HG03469 (cell line): ENCODE data around the gene TNP2.

Experiments
- ATAC-seq: cut with Tn5 transposase; IDR thresholded peaks from one replicate; pipeline ENCODE4 v1.9.1; 2021; ENCODE audit warnings: mild to moderate bottlenecking, moderate library complexity, moderate number of reproducible peaks; ENCODE audit not compliant: unreplicated experiment

Gene TNP2

GRCh38 chr16:11245222-11245737, 23.8 kb downstream of the TNP2 start:
- ATAC-seq, result no peak

GRCh38 chr16:11242658-11243057, 26.5 kb downstream of the TNP2 start:
- ATAC-seq, result no peak

DNA sequence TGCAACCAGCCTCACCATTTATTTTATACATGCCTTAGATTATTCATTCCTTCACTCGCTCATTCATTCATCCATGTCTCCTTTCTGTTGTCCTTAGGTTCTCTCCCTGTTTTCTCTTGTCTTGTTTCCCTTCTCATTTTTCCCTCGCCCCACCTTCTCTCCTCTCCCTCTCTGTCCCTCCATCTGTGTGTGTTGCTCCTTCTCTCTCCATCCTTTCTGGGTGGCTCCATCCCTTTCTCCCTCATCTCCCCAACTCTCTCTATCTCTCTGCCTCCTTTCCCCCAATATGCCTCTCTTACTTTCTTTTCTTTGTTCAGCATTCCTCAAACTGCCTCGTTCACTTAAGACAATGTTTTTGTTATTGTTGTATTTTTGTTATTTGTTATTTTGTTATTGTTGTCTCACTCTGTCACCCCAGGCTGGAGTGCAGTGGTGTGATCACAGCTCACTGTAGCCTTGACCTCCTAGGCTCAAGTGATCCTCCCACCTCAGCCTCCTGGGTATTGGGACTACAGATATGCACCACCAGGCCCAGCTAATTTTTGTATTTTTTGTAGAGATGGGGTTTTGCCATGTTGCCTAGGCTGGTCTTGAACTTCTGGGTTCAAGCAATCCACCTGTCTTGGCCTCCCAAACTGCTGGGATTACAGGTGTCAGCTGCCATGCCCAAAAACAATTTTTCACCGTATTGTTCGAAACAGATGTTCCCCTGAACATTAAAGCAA, 27.5 kb downstream of the TNP2 start:
- no peak for ATAC-seq

DNA sequence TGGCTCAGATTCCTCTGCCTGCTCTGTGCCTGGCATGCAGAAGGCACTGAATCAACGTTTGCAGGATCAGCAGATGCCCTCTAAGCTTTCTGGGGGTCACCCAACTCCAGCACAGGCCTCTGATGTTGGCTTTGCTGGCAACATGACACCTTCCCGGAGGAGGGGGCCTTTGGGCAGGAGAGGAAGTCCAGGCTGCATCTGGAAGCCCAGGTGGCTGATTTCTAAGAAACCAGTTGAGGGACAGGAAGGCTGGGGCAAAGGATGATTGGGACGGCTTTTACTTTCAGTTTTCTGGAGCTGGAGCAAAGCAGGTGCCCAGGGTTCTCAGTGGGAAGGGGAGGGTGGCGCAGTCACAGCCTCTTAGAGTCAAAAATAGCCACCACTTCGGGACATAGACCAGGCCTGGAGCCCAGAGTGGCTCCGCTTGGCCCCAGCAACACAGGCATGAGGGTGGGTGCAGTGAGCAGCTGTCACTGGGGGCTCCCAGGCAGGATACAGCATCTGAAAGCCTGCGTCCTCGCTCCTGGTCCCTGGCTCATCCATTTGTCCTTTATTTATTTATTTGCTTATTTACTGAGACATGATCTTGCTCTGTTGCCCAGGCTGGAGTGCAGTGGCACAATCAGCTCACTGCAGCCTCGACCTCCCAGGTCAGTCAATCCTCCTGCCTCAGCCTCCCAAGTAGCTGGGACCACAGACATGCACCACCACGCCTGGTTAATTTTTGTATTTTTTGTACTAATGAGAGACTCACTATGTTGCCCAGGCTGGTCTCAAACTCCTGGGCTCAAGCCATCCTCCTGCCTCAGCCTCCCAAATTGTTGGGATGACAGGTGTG, 28.3 kb downstream of the TNP2 start:
- ATAC-seq, result no peak

DNA sequence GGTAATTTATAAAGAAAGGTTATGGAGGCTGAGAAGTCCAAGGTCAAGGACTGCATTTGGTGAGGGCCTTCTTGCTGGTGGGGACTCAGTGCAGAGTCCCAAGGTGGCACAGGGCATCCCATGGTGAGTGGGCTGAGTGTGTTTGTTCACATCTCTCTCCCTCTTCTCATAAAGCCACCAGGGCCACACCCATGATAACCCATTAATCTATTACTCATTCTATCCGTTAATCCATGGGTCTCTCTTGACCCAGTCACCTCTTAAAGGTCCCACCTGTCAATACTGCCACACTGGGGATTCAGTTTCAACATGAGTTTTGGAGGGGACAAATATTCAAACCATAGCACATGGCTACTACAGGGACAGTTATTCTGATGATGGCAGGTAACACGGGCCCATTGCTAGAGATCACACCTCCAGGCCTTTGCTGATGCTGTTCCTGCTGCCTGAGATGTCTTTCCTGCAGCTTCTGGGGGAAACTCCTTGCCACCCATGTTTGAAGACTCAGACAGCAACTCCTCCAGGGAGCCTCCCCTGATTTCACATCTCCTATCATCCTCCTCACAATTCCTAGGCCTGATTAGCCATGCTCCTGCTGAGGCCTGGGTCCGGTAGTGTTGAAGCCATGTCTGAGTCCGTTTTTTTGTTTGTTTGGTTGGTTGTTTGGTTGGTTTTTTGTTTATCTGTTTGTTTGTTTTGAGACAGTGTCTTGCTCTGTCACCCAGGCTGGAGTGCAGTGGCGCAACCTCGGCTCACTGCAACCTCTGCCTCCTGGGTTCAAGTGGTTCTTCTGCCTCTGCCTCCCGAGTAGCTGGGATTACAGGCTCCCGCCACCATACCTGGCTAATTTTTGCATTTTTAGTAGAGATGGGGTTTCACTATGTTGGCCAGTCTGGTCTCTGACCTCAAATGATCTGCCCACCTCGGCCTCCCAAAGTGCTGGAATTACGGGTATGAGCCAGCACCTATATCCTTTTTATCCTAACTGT, 29.2 kb downstream of the TNP2 start:
- ATAC-seq, result no peak

DNA sequence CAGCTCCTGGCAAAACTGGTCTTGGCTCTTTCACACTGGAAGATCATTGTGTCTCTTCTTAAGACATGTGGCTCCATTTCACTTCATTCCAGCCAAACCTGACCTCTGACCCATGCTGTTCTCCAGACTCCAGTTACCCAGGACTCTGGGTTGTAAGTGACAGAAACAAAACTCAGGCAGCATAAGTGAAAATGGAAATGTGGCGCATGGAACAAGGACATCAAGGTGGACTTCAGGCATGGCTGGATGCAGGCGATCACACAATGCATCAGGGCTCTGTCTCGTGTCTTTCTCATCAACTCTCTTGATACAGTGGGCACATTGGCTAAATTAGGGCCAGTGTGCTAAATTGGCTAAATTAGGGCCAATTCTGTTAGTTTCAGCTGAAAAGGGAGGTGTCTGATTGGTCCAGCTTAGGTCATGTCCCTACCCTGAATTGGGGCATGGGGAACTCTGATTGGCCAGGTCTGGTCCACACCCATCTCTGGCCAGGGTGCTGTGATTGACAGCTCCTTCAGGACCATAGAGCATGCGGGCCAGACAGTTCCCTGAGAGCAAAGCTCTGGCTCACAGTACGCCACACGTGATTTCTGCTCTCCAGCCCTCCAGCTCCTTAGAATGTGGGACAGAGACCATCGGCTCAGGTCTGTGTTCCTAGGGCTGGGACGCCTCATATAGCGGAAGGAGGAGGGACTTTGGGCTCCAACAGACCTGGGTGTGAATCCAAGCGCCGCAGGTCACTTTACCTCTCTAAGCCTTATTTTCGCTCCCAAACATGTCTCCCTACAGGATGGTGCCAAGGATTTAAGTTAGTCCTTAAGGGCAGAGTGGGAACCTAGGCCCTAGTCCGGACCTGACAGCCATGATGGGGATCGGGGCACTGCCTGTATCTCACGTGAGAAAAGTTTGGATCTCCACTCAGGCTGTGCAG, 30.6 kb downstream of the TNP2 start:
- ATAC-seq, result no peak

DNA sequence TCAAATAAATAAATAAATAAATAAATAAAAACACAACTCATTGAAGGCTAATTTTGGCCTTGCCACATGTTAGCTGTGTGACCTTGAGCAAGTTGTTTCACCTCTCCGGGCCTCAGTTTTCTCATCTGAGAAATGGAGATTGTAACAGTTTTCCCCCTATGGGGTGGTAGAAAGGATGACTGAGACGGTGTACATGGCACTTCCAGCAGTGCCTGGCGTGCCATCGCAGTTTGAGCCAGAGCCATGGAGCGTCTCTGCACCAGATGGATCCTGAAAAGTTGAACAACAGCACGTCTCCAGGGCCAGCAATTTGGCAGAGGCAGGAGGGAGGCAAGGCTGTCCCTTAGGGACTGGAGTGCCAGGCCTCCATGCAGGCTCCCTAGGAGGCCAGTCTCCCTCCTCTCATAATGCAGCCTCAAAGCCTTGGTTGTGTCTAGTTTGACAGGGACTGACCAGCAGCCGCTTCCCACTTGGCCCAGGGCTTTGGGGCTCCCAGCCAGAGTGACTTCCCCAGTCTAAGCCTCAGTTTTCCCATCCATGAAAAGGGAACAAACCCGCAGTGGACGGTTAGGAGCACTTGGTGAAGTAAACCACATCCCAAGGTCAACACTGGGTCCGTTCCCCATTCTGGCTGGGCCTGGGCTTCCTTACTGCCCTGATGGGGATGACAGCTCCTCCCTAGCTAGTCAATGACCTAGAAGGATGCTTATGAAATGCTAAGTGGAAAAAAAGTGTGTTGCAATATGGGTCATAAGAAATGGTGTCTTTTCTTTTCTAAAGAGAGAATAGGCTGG, 32.5 kb downstream of the TNP2 start:
- no peak for ATAC-seq

GRCh38 chr16:11235703-11235991, 33.5 kb downstream of the TNP2 start:
- ATAC-seq, result no peak

- ATAC-seq, result no peak
Measured at GRCh38 chr16:11234884-11235702, 34.0 kb downstream of the TNP2 start.

DNA sequence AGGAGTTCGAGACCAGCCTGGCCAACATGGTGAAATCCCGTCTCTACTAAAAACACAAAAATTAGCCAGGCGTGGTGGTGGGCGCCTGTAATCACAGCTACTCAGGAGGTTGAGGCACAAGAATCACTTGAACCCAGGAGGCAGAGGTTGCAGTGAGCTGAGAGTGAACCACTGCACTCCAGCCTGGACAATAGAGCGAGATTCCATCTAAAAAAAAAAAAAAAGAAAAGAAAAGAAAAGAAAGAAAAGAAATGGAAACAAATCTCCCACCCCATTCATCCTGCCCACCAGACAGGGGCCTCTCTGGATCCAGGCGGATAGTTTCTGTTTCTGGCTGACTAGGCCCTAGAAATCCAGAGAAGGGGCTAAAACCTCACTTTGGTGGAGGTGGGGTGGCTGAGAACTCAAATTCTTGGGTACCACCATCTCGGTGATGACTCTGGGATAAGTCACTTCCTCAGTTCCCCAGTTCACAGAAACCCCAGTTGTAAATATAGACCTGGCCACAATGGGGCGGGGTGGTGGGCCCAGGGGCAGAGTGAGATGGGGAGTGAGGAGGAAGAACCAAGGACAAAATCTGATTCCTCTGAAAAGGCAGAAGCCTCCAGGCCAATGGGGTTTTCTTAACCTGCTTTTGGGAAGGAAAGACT, 35.3 kb downstream of the TNP2 start:
- ATAC-seq, result no peak

DNA sequence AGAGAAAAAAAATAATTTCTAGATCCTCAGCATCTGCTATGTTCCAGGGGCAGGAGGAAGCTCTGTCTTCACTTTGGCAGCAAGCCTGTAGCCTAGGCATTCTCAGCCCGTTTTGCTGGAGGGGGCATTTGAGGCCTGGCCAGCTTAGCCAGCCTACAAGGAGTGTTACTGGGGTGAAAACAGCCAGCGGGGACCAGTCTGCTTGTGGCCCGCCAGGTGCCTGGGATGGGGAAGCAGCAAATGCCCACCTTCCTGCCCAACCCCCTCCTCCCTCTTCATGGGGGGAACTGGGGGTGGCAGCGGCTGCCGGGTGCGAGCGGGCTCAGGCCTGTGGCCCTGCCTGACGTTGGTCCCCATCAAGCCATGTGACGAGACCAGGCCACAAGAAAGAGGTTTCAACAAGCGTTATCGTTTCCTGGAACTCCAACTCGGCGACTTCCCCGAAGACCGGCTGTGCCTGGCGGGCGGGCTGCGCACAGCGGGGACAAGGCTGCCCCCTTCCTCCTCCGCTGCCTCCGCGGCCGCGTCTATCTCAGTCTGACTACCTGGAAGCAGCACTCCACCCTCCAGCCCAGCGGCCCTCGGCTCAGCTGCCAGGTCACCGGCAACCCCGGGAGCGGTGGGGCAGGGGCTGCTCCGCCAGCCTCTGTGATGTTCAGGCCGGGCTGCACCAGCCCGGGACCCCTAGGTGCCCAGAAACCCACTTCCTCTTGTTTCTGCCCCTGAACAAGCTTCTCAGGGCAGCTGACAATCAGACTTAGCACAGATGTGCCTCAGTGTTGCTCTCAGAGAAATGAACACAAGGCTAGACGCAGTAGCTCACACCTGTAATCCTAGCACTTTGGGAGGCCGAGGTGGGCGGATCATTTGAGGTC, 36.0 kb downstream of the TNP2 start:
- ATAC-seq, result no peak

- no peak for ATAC-seq
Measured at GRCh38 chr16:11232302-11232851, 36.7 kb downstream of the TNP2 start.

- no peak for ATAC-seq
Measured at GRCh38 chr16:11231367-11231970, 37.7 kb downstream of the TNP2 start.

DNA sequence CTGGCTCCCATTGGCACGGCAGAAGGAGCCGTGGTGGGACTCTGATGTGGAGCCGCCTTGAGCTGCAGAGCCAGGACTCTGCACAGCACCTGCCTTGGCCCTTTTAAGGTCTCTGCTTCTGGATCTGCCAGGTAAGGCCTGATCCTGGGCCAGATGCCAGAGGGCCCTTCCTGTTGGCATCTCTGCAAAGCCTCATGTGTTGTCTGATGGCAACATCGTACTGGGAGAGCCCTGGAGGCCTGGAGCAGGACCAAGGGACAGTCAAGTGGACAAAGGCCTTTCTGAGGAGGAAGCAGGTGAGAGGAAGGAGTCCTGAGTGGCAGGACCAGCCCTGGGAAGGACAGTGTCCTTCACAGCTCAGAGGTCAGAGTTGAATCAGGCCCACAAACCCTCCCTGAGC, 39.2 kb downstream of the TNP2 start:
- no peak for ATAC-seq

DNA sequence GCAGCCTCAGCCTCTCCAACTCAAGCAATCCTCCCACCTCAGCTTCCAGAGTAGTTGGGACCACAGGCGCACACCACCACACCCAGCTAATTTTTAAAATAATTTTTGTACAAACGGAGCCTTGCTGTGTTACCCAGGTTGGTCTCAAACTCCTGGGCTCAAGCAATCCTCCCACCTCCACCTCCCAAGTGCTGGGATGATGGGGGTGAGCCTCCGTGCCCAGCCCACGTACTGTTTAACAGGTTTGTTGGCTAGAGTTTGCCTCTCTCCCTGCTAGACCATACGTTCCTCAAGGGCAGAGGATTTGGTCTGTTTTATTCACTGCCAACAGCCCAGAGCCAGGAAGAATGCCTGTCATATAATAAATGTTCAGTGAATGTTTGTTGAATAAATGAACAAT, 39.7 kb downstream of the TNP2 start:
- ATAC-seq, result no peak
